ENCODE data around the gene TIMM17A.
A peak's percentile ranks its signal among the peaks of the same experiment; 100 is the strongest.

The TIMM17A gene

DNA sequence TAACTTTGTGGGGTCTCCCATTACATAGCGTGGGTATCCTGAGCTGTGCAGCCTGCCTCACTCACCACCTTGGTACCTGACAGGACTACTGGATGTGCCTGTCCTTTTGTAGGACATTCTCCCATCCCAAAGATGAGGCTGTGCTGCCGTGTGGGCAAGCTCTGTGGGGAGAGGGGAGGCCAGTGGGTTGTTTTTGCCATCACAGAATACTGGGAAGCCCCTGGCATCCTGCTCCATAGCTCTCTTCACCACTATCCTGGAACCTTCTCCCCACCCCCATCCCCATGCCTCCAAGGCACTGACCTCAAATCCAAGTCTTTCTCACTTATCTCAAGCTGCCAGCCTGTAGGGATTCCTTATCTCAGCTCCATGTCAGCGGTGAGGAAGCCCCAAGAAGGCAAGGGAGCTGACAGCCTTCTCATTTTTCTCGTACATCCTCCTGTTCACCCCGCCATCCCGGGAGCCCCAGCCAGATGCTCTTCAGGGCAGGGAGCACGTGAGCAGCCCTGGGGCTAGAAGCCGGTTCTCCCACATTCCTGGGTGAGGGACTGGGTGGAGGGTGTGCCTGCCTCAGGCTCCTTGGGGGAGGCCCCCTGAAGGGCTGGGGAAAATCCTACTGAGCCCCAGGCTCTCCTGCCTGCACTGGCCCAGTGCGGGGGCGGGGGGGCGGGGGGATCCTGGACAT is 52.6 kb downstream of the TIMM17A start:
- TF ChIP-seq RAD21 (IDR thresholded peaks at IDR 0.05; ENCODE audit: low read depth) (peak; percentile 27; the same call in 1 of the 2 replicates), ZBTB7A (IDR thresholded peaks at IDR 0.05; ENCODE audit: low read depth) (peak; percentile 75; the same call in 1 of the 2 replicates), TCF12 (IDR thresholded peaks at IDR 0.05; ENCODE audit: low read depth) (peak; percentile 99), EP300 (IDR thresholded peaks at IDR 0.05; ENCODE audit: borderline replicate concordance) (peak; percentile 98), FOXM1 (IDR thresholded peaks at IDR 0.05; ENCODE audit: borderline replicate concordance, low read depth) (peak; percentile 95), TEAD4 (IDR thresholded peaks at IDR 0.05) (peak; percentile 100), EGR1 (IDR thresholded peaks at IDR 0.05) (peak; percentile 92), CEBPB (IDR thresholded peaks at IDR 0.05) (peak; percentile 72), CREB1 (IDR thresholded peaks at IDR 0.05; ENCODE audit: low read depth) (no peak), NFIC (IDR thresholded peaks at IDR 0.05) (peak; percentile 93), TAF1 (IDR thresholded peaks at IDR 0.05; ENCODE audit: low read depth) (peak; percentile 43; the same call in 1 of the 2 replicates), YY1 (IDR thresholded peaks at IDR 0.05; ENCODE audit: low read depth) (peak; percentile 80)
- TF ChIP-seq, protein P1, sequence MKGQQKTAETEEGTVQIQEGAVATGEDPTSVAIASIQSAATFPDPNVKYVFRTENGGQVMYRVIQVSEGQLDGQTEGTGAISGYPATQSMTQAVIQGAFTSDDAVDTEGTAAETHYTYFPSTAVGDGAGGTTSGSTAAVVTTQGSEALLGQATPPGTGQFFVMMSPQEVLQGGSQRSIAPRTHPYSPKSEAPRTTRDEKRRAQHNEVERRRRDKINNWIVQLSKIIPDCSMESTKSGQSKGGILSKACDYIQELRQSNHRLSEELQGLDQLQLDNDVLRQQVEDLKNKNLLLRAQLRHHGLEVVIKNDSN (IDR thresholded peaks at IDR 0.05): peak; percentile 97
- TF ChIP-seq, protein P2, sequence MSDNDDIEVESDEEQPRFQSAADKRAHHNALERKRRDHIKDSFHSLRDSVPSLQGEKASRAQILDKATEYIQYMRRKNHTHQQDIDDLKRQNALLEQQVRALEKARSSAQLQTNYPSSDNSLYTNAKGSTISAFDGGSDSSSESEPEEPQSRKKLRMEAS (IDR thresholded peaks at IDR 0.05): peak; percentile 97
- TF ChIP-seq, protein P3, sequence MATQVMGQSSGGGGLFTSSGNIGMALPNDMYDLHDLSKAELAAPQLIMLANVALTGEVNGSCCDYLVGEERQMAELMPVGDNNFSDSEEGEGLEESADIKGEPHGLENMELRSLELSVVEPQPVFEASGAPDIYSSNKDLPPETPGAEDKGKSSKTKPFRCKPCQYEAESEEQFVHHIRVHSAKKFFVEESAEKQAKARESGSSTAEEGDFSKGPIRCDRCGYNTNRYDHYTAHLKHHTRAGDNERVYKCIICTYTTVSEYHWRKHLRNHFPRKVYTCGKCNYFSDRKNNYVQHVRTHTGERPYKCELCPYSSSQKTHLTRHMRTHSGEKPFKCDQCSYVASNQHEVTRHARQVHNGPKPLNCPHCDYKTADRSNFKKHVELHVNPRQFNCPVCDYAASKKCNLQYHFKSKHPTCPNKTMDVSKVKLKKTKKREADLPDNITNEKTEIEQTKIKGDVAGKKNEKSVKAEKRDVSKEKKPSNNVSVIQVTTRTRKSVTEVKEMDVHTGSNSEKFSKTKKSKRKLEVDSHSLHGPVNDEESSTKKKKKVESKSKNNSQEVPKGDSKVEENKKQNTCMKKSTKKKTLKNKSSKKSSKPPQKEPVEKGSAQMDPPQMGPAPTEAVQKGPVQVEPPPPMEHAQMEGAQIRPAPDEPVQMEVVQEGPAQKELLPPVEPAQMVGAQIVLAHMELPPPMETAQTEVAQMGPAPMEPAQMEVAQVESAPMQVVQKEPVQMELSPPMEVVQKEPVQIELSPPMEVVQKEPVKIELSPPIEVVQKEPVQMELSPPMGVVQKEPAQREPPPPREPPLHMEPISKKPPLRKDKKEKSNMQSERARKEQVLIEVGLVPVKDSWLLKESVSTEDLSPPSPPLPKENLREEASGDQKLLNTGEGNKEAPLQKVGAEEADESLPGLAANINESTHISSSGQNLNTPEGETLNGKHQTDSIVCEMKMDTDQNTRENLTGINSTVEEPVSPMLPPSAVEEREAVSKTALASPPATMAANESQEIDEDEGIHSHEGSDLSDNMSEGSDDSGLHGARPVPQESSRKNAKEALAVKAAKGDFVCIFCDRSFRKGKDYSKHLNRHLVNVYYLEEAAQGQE (IDR thresholded peaks at IDR 0.05; ENCODE audit: low read depth): no peak; the same call in 1 of the 2 replicates

DNA sequence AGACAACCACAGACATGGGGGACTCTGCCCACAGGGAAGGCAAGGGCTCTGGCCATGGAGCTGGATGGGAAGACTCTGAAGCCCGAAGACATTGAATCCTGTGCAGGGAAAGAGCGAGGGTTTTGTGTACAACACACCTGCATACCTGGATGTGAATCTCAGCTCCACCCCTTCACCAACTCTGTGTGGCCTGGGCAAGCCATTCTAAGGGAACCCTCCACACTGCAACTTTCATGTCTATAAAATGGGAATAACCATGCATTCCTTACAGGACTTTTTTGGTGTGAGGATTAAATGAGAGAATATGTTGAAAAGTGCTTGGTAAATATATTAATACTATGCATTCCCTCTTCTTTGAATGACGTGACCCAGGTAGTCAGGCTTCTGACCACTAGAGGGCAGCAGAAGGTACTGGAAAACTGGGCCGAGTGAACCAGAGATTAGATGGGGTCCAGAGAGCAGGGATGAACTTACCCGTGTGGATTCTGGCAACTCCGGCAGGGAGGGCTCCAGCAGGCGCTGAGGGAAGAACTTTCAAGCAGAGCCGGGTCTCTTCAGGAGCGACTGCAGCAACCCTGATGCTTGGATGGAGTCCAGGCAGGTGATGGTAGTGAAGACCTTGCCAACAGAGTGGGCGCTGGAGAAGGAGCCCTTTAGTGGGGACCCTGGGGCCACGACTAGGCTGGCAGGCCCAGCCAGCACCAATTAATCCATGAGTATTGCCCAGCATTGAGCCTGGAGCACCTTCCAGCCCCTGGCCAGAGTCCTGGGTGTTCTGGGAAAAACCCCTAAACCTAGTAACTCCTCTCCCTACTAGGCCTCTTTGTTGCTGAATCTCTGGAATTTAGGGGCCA is 54.2 kb downstream of the TIMM17A start:
- TF ChIP-seq NFIC (IDR thresholded peaks at IDR 0.05) (peak; percentile 23; the same call in 1 of the 2 replicates), RAD21 (IDR thresholded peaks at IDR 0.05; ENCODE audit: low read depth) (peak; percentile 93), CREB1 (IDR thresholded peaks at IDR 0.05; ENCODE audit: low read depth) (no peak), ZBTB7A (IDR thresholded peaks at IDR 0.05; ENCODE audit: low read depth) (no peak)

DNA sequence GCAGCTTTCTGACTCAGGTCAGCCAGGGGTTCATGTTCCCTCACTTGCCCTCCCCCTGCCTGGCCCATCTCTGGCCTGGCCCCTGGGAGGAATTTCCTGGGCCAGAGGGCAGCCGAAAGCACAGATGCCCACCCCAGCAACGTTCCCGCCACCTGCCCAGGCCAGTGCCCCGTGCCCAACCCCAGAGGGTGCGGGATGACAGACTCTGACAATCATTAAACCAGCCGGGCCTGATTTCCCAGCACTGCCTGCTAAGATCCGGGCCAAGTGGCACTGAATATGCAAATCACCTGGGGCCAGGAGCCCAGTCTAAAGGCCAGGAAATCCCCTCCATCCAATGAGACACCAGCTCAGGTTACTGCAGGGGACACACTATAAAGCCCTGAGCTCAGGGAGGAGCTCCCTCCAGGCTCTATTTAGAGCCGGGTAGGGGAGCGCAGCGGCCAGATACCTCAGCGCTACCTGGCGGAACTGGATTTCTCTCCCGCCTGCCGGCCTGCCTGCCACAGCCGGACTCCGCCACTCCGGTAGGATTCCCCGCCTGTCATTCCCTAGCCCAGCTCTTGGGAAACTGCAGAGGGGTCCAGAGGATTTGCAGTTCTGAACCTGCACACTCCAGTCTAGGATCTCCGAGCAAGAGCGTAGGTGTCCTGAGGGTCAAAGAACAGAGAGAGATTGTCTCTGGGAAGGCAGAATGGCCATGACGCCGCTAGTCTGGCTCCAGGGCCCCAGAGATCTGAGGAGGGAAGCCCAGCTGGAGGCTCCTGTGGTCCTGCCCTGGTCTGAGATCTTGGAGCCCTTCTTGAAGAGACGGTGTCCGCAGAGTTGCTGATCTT is 55.1 kb downstream of the TIMM17A start, which contains the start of gene ELF3:
Gene ELF3 (plus strand): TSS at position 408 of the 836 bp plus-strand sequence. CDS start 550 bp downstream, outside the sequence.
- TF ChIP-seq EP300 (IDR thresholded peaks at IDR 0.05; ENCODE audit: borderline replicate concordance) (peak; percentile 84), YY1 (IDR thresholded peaks at IDR 0.05; ENCODE audit: low read depth) (no peak), CREB1 (IDR thresholded peaks at IDR 0.05; ENCODE audit: low read depth) (0 out of 2 replicates have a peak, but pooled peaks have one; percentile 7), NFIC (IDR thresholded peaks at IDR 0.05) (peak; percentile 87), TAF1 (IDR thresholded peaks at IDR 0.05; ENCODE audit: low read depth) (peak; percentile 90), FOXM1 (IDR thresholded peaks at IDR 0.05; ENCODE audit: borderline replicate concordance, low read depth) (no peak; the same call in 1 of the 2 replicates), ZBTB7A (IDR thresholded peaks at IDR 0.05; ENCODE audit: low read depth) (no peak; the same call in 1 of the 2 replicates), RAD21 (IDR thresholded peaks at IDR 0.05; ENCODE audit: low read depth) (peak; percentile 10; the same call in 1 of the 2 replicates), TEAD4 (IDR thresholded peaks at IDR 0.05) (peak; percentile 67), EGR1 (IDR thresholded peaks at IDR 0.05) (no peak), TCF12 (IDR thresholded peaks at IDR 0.05; ENCODE audit: low read depth) (peak; percentile 90), CEBPB (IDR thresholded peaks at IDR 0.05) (no peak; the same call in 1 of the 2 replicates)
- TF ChIP-seq, protein P1 (IDR thresholded peaks at IDR 0.05): 0 out of 2 replicates have a peak, but pooled peaks have one; percentile 25
- TF ChIP-seq, protein P2 (IDR thresholded peaks at IDR 0.05): peak; percentile 61; the same call in 1 of the 2 replicates
- TF ChIP-seq, protein P3 (IDR thresholded peaks at IDR 0.05; ENCODE audit: low read depth): no peak

DNA sequence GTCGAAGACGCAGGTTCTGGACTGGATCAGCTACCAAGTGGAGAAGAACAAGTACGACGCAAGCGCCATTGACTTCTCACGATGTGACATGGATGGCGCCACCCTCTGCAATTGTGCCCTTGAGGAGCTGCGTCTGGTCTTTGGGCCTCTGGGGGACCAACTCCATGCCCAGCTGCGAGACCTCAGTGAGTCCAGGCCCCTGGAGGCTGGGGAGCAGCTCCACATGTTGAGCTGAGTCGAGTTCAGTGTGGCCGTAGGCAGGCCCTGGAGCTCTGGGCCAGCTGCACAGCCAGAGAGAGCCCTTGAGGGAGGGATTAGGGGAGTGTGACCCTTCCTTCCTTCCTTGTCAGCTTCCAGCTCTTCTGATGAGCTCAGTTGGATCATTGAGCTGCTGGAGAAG is 56.7 kb downstream of the TIMM17A start:
- TF ChIP-seq, protein P1 (IDR thresholded peaks at IDR 0.05): no peak
- TF ChIP-seq CEBPB (IDR thresholded peaks at IDR 0.05) (no peak), TCF12 (IDR thresholded peaks at IDR 0.05; ENCODE audit: low read depth) (no peak), TEAD4 (IDR thresholded peaks at IDR 0.05) (no peak), YY1 (IDR thresholded peaks at IDR 0.05; ENCODE audit: low read depth) (no peak), FOXM1 (IDR thresholded peaks at IDR 0.05; ENCODE audit: borderline replicate concordance, low read depth) (no peak), TAF1 (IDR thresholded peaks at IDR 0.05; ENCODE audit: low read depth) (no peak), ZBTB7A (IDR thresholded peaks at IDR 0.05; ENCODE audit: low read depth) (no peak), NFIC (IDR thresholded peaks at IDR 0.05) (no peak), EP300 (IDR thresholded peaks at IDR 0.05; ENCODE audit: borderline replicate concordance) (no peak), CREB1 (IDR thresholded peaks at IDR 0.05; ENCODE audit: low read depth) (no peak), RAD21 (IDR thresholded peaks at IDR 0.05; ENCODE audit: low read depth) (no peak), EGR1 (IDR thresholded peaks at IDR 0.05) (no peak)
- TF ChIP-seq, protein P3 (IDR thresholded peaks at IDR 0.05; ENCODE audit: low read depth): no peak
- TF ChIP-seq, protein P2 (IDR thresholded peaks at IDR 0.05): no peak
